ENCODE results near the gene RPL15.

DNA sequence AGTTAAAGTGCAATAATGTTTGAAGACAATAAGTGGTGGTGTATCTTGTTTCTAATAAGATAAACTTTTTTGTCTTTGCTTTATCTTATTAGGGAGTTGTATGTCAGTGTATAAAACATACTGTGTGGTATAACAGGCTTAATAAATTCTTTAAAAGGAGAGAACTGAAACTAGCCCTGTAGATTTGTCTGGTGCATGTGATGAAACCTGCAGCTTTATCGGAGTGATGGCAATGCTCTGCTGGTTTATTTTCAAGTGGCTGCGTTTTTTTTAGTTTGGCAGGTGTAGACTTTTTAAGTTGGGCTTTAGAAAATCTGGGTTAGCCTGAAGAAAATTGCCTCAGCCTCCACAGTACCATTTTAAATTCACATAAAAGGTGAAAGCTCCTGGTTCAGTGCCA, 2.7 kb downstream of the RPL15 start:
- TF ChIP-seq CREB1 (IDR thresholded peaks at IDR 0.05) (no peak), RNF2 (IDR thresholded peaks at IDR 0.05; ENCODE audit: borderline replicate concordance, low read depth, low read length, missing control alignments, poor library complexity, severe bottlenecking) (no peak), POLR2A (IDR thresholded peaks at IDR 0.05; ENCODE audit: control extremely low read depth in 1 of 2, low read depth in 2 of 2, low read length in 2 of 2) (no peak), GABPA (IDR thresholded peaks at IDR 0.05; ENCODE audit: borderline replicate concordance, insufficient read depth, low read length) (no peak), JUN (IDR thresholded peaks at IDR 0.05; ENCODE audit: low read depth, low read length) (no peak), EP300 (IDR thresholded peaks at IDR 0.05; ENCODE audit: borderline replicate concordance in 1 of 2, low read depth in 2 of 2, low read length in 2 of 2) (no peak), EZH2 (IDR thresholded peaks at IDR 0.05; ENCODE audit: low read depth, low read length, severe bottlenecking) (no peak), CHD1 (IDR thresholded peaks at IDR 0.05; ENCODE audit: low read depth, low read length) (no peak), SUZ12 (IDR thresholded peaks at IDR 0.05; ENCODE audit: low read length) (no peak)
- TF ChIP-seq, protein P1, sequence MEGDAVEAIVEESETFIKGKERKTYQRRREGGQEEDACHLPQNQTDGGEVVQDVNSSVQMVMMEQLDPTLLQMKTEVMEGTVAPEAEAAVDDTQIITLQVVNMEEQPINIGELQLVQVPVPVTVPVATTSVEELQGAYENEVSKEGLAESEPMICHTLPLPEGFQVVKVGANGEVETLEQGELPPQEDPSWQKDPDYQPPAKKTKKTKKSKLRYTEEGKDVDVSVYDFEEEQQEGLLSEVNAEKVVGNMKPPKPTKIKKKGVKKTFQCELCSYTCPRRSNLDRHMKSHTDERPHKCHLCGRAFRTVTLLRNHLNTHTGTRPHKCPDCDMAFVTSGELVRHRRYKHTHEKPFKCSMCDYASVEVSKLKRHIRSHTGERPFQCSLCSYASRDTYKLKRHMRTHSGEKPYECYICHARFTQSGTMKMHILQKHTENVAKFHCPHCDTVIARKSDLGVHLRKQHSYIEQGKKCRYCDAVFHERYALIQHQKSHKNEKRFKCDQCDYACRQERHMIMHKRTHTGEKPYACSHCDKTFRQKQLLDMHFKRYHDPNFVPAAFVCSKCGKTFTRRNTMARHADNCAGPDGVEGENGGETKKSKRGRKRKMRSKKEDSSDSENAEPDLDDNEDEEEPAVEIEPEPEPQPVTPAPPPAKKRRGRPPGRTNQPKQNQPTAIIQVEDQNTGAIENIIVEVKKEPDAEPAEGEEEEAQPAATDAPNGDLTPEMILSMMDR (IDR thresholded peaks at IDR 0.05; ENCODE audit: control extremely low read depth in 1 of 3, insufficient read depth in 1 of 3, low read depth in 1 of 3, low read length in 3 of 3), result no peak
- TF ChIP-seq, protein P2, sequence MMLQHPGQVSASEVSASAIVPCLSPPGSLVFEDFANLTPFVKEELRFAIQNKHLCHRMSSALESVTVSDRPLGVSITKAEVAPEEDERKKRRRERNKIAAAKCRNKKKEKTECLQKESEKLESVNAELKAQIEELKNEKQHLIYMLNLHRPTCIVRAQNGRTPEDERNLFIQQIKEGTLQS (IDR thresholded peaks at IDR 0.05; ENCODE audit: insufficient read depth, low read depth, low read length), result no peak
- TF ChIP-seq, protein P3, sequence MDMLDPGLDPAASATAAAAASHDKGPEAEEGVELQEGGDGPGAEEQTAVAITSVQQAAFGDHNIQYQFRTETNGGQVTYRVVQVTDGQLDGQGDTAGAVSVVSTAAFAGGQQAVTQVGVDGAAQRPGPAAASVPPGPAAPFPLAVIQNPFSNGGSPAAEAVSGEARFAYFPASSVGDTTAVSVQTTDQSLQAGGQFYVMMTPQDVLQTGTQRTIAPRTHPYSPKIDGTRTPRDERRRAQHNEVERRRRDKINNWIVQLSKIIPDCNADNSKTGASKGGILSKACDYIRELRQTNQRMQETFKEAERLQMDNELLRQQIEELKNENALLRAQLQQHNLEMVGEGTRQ (IDR thresholded peaks at IDR 0.05; ENCODE audit: low read length), result no peak

All from H1 (cell line).